T follicular helper cell (primary cell): ENCODE data around the gene KCTD20.
"Not testable (repeated sequence)": the region's sequence is repeated elsewhere in the genome, so short reads cannot be mapped to it uniquely, and the experiment has no call there.

Source experiments
- DNase-seq: peaks from one replicate; pipeline ENCODE4 v3.0.0-alpha.2; 2020; ENCODE audit warnings: low read depth

KCTD20 gene

DNA sequence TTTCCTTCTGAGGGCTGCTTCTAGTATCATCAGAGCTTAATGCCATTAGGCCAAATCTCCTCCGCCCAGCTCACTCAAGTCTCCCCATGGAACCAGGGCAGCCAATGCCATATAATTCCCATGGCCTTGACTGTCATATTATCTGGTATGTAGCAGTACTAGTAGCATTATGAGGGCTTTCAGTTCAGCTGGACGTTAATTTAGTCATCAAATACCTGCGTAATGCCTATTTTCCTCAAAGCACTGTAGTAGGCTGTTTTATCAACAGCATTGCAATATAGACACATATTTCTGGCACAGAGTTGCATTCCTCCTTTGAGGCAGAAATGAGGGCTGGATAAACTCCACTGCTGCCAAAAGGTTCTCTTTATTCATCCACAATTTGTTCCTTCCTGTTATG, 1.7 kb downstream of the KCTD20 start:
- DNase-seq: no peak

DNA sequence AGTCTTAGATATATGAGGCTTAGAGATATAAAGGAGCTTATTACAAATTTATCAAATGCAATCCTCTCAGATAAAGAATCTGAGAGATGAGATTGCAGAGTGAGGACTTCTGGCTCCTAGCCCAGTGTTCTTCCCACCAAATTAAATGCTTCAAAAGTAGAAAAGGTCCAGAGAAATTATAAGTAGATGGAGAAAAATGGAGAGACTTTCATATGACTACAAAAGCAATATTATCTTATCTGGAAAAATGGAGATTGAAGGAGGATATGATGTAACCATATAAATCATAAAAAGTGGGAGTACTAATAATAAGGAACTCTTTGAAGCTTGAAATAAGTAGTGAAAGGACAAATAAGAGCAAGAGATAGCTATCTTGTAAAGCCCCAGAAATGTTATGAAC, 2.8 kb downstream of the KCTD20 start:
- DNase-seq: no peak

DNA sequence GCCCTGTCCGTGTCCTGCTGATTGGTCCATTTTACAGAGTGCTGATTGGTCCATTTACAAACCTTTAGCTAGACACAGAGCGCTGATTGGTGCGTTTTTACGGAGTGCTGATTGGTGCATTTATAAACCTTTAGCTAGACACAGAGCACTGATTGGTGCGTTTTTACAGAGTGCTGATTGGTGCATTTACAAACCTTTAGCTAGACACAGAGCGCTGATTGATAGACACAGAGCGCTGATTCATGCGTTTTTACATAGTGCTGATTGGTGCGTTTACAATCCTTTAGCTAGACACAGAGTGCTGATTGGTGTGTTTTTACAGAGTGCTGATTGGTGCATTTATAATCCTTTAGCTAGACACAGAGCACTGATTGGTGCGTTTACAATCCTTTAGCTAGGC, 6.4 kb downstream of the KCTD20 start:
- not testable (repeated sequence) for DNase-seq

DNA sequence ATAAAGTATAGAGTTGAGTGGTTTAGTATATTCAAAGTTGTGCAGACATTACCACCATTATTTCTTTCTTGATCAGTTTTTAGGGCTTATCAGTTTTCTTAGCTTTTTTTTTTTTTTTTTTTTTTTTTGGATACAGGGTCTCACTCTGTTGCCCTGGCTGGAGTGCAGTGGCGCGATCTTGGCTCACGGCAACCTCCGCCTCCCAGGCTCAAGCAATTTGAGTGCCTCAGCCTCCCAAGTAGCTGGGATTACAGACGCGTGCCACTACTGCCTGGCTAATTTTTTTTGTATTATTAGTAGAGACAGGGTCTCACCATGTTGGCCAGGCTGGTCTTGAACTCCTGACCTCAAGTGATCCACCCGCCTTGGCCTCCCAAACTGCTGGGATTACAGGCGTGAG, 10.1 kb downstream of the KCTD20 start:
- not testable (repeated sequence) for DNase-seq

DNA sequence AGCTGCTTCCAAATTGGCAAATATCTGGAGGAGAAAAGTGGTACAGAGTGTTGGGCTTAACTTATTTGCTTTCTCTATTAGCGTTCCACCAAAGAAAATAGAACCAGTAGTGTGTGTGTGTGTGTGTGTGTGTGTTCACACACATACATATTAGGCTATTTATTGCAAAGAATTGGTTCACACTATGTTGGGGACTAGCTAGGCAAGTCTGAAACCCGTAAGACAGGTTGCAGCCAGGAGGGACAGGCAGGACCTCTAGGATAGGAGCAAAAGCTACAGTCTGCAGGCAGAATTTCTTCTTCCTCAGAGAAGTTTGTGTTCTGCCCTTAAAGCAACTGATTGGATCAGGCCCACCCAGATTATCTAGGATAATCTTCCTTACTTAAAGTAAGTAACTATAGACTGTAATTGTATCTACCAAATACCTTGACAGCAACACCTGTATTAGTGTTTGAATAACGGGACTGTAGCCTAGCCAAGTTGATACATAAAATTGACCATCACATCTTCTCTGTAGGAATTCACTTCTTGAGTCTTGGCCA, 12.8 kb downstream of the KCTD20 start:
- no peak for DNase-seq

DNA sequence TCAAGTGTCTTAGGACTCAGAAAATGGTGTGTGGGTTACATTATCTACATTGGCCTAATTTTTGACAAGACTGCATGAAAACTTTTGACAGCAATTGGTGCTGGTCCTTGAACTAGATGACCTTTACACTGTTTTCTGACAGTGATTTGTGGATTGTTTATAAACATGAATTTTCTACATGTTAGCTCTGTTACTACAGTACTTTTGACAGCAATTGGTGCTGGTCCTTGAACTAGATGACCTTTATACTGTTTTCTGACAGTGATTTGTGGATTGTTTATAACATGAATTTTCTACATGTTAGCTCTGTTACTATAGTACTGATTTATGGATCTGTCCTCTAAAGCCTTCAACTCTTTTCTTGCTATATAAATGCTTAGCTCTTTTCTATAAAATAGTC, 16.7 kb downstream of the KCTD20 start:
- DNase-seq: no peak

DNA sequence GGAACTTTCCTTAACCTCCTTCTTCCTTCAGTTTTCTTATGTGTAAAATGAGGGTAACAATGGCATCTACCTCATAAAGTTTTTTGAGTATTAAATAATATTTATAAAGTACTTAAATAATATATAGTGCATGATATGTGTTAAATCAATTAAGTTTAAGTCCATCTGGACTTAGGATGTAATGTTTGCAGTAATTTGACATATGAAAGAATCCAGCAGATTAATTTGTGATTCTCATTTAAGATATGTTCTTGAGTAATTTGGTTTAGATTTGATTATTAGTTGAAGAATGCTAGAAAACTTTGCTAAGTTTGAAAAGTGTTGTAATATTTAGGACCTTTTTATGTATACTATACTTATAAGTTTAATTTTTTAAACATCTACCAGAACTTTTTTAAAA, 18.1 kb downstream of the KCTD20 start:
- DNase-seq: no peak

DNA sequence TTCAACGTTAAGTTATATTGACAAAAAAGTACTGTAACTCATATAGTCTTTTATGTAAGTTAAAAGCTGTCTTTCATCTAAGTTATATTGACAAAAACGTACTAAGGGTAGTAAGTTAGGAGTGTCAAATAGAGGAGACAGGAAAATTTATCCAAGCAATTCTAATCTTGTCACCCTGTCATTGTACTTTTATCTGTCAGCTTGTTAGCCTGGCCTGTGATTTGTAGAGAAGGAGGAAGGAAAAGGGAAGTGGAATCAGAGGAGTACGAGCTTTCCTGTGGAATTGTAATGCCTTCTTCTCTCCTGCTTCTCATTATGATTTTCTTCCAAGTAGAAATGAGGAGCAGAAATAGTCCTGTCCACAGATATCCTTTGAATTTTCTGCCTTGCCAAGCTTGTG, 18.8 kb downstream of the KCTD20 start:
- no peak for DNase-seq

DNA sequence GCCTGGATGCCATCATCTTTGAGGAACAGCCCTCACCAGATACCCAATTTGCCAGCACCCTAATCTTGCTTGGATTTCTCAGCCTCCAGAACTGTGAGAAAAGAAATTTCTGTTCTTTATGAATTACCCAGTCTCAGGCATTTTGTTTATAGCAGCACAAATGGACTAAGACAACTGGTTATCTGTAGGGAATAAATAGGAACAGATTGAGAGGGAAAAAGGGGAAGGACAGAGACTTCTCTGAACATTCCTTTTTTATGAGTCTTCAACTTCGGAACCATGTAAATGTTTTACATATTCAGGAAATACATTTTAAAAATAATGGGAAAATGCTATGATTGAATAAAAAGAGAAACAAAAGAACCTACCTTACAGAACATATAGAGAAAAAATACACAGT, 20.9 kb downstream of the KCTD20 start:
- DNase-seq: no peak

DNA sequence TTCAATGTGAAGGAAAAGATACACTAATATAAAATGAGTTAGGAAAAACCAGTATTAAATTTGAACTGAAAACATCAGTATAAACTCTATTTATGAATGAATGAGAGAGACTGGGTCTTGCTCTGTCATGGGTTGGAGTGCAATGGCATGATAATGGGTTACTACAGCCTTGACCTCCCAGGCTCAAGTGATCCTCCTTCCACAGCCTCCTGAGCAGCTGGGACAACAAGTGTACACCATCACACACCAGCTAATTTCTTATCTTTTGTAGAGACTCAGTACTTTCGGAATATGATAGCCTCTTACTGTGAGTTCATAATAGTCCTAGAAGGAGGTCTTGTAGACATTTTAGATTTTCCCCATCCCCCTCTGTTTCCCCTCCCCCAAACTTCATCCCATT, 21.4 kb downstream of the KCTD20 start:
- DNase-seq: no peak

DNA sequence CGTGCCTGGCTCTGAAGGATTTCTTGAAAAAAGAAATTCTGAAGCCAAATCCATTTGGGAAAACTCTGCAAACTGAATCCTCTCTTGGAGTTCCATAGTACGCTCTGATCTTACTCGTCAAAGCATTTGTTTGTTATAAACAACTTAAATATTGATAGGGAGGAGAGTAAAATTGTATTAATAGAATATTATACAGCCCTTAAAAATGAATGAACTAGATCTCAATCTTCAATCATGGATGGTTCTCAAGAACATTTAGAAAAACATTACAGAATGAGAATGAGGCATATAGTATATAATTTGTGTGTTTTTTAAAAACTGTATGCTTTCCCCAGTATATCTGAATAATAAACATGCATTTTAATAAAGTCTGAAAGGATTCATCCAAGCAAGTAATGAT, 24.8 kb downstream of the KCTD20 start:
- DNase-seq: no peak

DNA sequence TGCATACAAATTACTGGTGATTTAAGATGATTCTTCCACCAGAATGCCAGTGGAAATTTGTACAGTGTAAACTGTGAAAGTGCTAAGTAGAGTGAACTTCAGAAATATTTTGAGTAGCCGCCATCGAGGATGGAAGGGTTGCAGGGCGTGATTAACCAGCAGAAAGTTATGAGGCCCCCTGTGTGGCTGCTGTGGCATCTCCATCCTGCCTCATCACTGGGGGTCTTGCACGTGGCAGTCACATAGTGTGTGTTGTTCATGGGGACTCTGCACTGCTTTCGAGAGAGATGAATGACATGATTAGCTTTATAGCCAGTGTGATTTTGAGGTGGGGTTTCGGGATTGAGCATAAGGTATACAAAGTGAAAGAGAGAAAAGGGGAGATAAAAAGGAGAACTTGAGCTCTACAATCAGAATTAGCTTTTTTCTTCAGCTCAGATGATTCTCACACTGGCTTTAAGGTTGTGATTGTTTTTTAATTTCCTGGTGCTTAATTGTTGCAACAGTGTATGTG, 26.4 kb downstream of the KCTD20 start:
- DNase-seq: no peak

DNA sequence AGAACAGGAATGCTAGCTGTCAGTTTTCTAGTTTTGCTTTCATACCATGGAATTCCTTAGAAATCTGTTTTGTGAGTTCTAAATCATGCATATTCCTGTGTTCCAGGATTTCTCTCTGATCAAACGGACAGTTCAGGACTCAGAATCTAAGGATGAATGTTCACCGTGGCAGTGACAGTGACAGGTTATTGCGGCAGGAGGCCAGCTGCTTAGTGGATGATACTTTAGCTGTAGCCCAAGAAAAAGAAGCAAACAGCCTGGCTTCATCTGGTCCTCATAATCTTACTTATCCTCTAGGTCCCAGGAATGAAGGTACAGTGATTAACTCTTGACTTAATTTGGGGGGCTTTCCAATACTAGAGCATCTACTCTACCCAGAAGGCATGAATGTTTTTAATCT, 27.1 kb downstream of the KCTD20 start:
- no peak for DNase-seq

DNA sequence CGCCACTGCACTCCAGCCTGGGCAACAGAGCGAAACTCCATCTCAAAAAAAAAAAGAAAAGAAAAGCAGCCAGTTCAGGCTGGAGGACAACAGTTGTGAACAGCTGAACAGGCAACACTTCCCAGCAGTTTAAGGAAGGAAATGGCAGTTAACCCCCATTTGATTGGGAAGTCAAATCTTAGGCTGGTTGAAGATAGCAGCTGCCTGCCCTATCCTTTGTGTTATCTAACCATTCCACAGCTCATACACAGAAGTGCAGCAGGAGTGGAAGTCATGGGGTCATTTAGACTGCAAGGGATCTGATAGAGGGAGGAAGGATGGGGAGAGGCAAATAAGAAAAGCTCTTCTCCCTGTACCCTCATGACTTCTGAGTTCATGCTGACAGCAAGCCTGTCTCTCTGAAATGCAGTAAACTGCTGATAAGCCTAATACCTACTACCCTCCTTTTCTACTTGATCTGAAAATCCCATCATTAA, 35.3 kb downstream of the KCTD20 start:
- no peak for DNase-seq

DNA sequence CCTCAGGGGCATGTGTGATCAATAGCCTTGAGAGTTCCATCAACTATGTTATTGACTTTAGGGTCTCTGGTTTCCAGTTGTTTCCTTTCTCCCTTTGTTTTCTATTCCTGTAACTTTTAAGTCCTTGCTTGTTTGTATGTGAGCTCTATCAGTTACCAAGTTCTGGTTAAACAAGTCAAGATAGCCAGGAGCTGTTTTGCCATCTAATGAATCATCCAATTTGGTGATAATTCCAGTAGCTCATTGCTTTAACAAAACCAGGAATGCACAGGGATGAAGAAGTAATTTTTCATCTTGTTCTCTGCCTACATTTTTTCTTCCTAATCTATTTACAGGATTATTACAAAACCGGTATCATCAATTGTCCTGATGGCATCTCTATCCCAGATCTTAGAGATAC, 36.5 kb downstream of the KCTD20 start:
- no peak for DNase-seq

DNA sequence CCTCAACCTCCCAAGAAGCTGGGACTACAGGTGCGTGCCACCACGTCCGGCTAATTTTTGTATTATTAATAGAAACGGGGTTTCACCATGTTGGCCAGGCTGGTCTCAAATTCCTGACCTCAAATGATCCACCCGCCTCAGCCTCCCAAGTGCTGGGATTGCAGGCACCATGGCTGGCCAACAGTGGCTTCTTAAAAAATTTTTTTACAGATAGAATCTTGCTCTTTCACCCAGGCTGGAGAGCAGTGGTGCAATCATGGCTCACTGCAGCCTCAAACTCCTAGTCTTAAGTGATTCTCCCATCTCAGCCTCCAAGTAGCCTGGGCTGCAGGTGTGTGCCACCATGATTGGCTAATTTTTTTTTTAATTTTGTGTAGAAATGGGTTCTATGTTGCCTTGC, 40.5 kb downstream of the KCTD20 start:
- not testable (repeated sequence) for DNase-seq

DNA sequence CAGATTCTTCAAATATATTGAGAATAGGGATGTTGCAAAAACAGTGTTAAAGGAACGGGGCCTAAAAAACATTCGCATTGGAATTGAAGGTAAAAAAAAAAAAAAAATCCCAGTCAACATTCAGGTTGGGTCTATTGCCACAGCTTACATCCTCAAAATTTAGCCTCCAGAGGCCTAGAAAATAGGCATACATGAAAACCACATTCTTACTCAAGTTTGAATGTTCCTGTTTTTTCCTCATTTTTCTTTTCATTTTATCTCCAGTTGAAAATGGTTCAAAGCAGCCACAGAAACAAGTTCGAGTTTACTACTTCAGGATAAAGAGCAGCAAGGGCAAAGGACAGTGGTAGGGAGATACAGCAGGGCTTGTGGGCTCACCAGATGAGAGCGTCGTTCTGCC, 41.9 kb downstream of the KCTD20 start:
- DNase-seq: no peak

DNA sequence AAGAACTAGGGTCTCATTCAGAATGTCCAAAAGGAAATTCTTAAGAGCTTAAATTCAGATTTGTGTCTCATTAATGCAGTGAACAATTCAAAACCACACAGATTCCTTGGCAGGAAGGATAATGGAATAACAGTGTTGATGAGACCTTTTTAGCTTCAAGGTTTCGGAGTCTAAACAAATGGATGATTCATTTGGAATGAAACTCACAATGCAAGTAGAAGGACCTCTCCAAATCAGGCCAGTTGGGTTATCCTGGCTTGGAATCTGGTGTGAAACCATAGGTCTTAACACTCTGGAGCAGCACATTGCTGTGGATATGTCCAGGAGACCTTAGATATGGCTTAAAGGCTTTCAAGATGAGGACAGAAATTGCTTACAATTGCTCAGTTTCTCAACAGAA, 44.9 kb downstream of the KCTD20 start:
- DNase-seq: no peak

DNA sequence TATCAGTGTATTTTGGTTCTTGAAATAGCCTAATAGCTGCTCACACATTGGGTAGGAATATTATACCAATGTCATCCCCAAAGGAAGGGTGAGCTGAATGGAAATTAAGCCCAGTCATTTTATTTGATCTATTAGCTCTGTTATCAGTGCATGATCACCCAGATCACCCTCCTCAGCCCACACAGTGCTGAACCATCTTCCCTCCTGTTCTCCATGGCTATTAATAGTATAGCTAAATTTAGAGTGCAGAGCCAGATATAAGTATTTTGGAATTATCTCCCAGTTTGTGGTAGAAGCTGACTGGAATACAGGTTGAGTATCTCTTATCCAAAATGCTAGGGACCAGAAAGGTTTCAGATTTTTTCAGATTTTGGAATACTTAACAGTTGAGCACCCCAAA, 45.4 kb downstream of the KCTD20 start:
- no peak for DNase-seq

DNA sequence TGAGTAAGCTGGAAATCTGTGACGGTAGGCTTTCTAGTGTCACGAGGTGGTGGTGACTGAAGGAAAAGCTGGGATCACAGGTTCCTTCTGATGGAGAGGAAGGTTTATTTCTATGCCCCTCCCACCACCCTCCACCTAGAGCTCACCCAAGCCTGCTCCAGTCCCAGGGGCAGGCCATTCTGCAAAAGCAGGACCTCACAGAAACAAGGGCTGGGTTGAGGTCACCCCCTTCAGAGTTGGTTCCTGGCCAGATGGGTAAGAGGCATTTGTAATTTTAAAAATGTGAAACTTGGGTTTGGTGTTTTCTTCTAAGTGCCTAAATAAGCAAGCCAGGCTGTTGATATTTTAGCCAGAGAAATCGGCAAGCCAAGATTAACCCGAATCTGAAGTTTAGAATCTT, 46.6 kb downstream of the KCTD20 start:
- no peak for DNase-seq

DNA sequence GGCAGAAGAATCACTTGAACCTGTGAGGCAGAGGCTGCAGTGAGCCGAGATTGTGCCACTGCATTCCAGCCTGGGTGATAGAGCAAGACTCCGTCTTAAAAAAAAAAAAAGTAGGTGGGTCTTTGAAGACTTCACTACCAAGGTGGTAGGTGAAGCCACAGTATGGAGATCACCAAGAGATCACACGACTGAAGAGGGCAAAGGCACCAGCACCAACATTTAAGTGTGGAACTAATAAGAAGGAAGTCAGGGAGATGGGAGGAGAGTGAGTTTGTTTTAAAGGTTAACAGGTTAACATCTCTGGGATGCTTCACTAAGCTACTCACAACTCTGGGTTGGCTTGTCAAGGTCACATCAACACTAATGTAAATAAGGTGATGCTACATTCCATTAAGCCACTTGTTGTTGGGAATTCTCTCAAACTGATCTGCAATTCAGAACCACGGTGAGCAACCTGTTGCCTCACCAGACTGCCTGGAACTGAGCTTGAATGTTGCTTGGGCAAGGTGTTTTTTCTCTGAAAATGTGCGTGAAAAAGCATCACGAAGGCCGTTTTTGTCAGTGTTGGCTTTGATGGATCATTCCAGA, 48.7 kb downstream of the KCTD20 start:
- DNase-seq: no peak

DNA sequence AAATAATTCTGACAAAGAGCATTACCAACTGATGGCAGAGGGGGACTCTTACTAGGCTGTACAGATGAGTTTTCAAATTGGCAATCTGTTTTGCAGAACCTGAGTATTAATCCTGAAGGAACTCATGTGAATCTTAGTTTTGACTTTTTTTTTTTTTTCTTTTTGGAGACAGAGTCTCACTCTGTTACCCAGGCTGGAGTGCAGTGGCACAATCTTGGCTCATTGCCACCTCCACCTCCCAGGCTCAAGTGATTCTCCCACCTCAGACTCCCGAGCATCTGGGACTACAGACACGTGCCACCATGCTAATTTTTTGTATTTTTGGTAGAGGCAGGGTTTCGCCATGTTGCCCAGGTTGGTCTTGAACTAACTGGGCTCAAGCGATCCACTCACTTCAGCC, 49.3 kb downstream of the KCTD20 start:
- no peak for DNase-seq

DNA sequence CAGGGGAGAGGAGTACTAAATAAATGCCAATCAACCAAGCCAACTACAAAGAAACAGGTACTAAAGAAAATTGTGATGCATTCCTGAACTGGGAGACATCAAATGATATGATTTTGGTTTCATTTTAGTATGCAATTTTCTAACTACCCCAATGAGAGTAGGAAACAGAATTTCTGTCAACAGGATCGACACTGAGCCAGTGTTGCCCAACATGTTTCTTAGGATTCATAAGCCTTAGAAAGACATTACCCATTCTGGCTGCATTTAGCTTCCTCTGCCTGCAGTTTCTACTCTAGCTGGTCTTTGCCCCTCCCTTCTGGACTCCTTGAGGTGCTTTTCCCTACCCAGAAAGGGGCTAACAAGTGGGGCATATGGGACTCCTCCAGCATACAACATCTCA, 49.8 kb downstream of the KCTD20 start:
- no peak for DNase-seq

DNA sequence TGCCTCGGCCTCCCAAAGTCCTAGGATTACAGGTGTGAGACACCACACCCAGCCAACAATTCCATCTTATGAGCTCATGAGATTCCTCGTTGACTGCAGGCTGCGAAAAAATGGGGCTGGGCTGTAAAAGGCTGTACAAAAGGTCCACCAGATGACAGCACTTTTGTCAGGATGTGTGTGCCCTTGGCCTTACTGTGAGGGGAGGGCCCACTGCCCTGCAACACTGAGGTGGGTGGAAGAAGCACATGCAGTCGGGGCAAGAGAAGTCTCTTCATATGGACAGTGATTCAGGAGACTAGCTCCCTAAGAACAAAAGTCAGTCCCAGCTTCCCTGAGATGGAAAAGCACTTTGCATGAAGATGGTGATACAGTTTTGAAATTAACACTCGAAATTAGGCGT, 50.5 kb downstream of the KCTD20 start:
- no peak for DNase-seq
